HG03342 (cell line): ENCODE data around the gene MPP1.

Experiments
- ATAC-seq: cut with Tn5 transposase; IDR thresholded peaks from one replicate; pipeline ENCODE4 v1.9.1; 2021; ENCODE audit warnings: mild to moderate bottlenecking, moderate library complexity; ENCODE audit not compliant: unreplicated experiment

MPP1 gene

GRCh38 chrX:154733066-154733425 lies 72.2 kb downstream of the MPP1 start:
- no peak for ATAC-seq

- no peak for ATAC-seq
Measured at GRCh38 chrX:154732421-154733065, 72.7 kb downstream of the MPP1 start.

- no peak for ATAC-seq
Measured at GRCh38 chrX:154731881-154732280, 73.4 kb downstream of the MPP1 start.

- ATAC-seq, result no peak
Measured at GRCh38 chrX:154731184-154731583, 74.1 kb downstream of the MPP1 start.

GRCh38 chrX:154730253-154730891 lies 74.9 kb downstream of the MPP1 start:
- no peak for ATAC-seq

GRCh38 chrX:154729439-154729838 lies 75.8 kb downstream of the MPP1 start:
- no peak for ATAC-seq
